IPS-18c (cell line): ENCODE measurements around the gene STAM.
A peak's percentile ranks its signal among the peaks of the same experiment; 100 is the strongest.
"Not testable (repeated sequence)": the region's sequence is repeated elsewhere in the genome, so short reads cannot be mapped to it uniquely, and the experiment has no call there.

ENCODE experiments used
- H3K4me3 ChIP-seq: 2 replicates; pipeline ENCODE4 v1.7.0; 2013; ENCODE audit warnings: low read depth, mild to moderate bottlenecking, low read length, moderate library complexity; ENCODE audit not compliant: insufficient read depth
- H3K9me3 ChIP-seq: one replicate; pipeline ENCODE4 v1.6.1; 2013; ENCODE audit warnings: mild to moderate bottlenecking, low read length, moderate library complexity; ENCODE audit not compliant: control insufficient read depth, insufficient read depth

Gene STAM

DNA sequence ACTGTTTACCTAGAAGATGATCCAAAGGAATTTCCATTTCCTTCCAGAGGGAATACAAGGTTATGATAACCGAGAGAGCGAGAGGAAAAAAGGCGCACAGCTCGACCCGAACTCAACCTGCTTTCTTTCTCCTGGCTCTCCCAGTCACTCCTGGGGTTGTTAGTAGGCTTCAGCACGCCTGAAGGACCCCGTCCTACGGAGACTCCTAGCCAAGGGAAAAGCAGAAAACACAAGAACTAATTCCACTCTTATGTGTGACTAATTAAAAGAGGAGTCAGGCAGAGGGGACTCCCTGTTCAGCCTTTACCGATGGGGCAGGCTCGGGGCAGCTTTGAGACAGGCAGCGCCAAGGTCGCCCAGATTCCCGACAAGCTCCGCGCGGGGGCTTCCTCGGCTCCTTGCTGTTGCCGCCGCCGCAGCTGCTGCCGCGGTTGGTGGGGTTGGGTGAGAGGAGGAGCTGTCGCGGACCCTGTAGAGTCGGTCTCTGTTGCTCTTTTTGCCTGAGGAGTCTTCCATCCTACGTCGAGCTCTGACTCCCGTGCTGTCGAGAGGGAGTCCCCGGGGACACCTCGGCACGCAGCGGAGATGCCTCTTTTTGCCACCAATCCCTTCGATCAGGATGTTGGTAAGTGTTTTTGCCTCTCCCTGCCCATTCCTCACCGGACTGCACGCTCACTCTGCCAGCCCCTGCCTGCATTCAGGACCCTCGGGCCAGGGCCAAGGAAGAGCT, at the start of gene STAM:
Gene STAM (plus strand): TSS at position 397 of the 730 bp plus-strand sequence. CDS start 189 bp downstream, at position 586.
- no peaks in the 10 kb centered on the region for H3K9me3 ChIP-seq
- peak within 1 kb of the TSS; percentile 79 for H3K4me3 ChIP-seq

DNA sequence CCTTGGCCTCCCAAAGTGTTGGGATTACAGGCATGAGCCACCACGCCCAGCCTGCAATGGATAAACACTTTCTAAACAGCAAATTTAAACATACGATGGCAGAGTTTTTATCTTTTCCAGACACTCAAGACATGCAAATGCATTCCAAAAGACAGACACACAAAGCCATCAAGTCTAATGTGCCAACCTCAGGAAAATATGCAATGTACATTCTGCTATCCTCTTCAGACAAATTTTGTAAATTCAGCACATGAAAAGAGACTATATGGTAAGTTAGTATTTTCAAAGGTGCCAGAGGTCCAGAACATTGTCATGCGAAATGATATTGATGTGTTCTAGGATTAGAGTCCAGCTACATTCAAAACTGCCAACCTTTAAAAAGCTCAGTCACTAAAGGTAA, 46.6 kb upstream of the STAM start:
- Histone ChIP-seq H3K9me3 (no peaks in the 10 kb centered on the region), H3K4me3 (no peak overlapping the region)

DNA sequence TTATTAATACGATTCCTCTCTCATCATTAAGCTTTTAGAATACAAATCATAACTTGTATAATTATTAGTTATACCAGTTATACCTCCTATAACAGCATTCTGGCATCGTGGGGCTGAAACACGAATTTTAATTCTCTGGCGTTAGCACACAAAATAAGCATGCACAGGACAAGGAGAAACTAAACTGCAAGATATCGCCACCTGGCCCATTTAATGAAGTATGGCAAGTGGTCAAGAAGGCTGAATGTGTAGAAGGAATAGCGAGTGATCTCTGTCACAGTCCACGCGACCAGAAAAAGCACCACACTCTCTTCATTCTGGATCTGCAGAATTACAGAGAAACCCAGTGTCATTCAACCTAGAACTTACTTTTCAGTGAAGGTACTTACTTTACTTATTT, 44.9 kb upstream of the STAM start:
- H3K9me3 ChIP-seq = no peaks in the 10 kb centered on the region
- no peak overlapping the region for H3K4me3 ChIP-seq

DNA sequence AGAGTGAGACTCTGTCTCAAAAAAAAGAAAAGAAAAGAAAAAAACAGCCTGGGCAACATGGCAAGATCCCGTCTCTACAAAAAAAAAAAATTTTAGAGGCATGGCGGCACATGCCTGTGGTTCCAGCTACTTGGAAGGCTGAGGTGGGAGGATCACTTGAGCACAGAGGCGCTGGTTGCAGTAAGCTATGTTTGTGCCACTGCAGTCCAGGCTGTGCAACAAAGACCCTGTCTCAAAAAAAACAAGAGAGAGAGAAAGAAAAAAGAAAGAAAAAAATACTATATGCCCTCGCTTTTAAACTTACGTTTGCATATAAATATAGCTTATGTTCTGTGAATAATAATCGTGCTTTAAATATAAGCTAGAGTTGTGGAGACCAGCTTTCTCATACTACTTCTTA, 38.0 kb upstream of the STAM start:
- Histone ChIP-seq H3K4me3 (no peak overlapping the region), H3K9me3 (no peaks in the 10 kb centered on the region)

DNA sequence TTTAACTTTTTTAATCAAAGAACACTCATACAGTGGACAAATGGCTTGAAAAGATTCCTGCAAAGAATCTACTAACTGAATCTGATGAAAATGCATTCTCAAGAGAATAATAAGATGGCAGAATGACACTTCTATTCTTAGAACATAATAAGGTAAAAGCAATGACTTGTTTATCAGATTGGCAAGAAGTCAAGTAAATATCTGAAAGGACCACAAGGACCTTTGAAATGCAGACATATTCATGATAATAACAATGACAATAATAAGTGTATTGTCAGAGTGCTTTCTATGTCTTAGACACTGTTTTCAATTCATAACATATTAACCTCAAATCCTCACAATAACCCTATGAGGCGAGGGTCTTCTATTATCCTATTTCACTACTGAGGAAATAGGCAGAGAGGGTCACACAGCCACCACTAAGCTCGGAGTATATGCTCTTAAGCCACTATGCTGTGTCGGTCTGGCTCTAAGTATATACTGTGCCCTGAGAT, 37.4 kb upstream of the STAM start:
- H3K4me3 ChIP-seq = no peak overlapping the region
- H3K9me3 ChIP-seq = no peaks in the 10 kb centered on the region

DNA sequence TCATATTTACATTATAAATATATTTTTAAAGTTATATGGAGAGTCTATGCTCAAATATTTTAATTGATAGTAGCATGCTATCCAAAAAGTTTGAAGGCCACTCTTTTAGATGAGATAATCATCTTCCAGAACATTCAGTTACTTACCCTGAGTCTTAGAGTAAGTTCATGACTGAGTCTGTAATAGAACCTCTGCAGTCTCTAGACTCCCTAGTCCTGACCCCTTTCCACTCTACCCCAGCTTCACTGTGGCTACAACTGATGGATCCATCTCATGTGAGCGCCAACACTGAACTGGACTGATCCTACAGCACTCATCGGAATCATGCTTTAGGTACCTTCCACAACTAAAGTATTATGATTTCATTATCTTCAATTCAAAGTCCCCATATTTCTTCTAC, 36.9 kb upstream of the STAM start:
- Histone ChIP-seq H3K9me3 (no peaks in the 10 kb centered on the region), H3K4me3 (no peak overlapping the region)

DNA sequence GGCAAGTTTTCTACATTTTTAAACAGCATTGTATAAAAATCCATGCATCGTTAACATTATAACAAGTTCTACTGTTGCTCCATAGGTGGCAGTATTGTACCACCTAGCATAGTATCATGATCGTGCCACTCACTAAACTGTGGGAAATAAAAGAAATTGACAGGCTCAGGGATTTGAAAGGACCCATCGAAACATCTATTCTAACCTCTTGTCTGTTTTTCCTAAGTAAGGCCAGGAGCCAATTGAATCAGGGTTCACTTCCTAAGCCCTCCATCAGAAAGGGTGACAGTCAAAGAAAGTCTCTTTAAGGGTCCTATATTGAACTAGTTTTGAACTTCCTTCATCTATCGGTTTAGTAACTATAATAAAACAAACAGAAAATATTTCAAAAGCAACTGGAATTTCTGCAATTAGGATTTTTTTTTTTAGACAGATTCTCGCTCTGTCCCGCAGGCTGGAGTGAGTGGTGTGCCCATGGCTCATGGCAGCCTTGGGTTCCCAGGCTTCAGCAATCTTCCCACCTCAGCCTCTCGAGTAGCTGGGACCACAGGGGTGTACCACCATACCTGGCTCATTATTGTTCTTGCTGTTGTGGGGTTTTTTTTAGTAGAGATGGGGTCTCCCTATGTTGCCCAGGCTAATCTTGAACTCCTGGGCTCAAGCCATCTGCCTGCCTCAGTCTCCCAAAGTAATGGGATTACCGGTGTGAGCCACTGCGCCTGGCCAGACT, 36.2 kb upstream of the STAM start:
- Histone ChIP-seq H3K4me3 (no peak overlapping the region), H3K9me3 (no peaks in the 10 kb centered on the region)

DNA sequence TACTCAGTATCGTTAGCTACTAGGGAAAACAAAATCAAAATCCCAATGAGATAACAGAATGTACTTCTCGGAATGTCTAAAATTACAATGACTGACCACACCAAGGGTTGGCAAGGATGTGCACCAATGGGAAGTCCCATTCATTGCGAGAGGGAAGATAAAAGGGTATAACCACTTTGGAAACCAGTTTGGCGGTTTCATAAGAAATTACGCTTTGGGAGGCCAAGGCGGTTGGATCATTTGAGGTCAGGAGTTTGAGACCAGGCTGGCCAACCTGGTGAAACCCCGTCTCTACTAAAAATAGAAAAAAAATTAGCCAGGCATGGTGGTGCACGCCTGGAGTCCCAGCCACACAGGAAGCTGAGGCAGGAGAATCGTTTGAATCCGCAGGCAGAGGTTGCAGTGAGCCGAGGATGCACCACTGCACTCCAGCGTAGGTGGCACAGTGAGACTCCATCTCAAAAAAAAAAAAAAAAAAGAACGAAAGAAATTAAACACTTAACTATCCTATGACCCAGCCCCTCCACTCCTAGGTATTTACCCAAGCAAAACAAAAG, 34.4 kb upstream of the STAM start:
- no peaks in the 10 kb centered on the region for H3K9me3 ChIP-seq
- no peak overlapping the region for H3K4me3 ChIP-seq

DNA sequence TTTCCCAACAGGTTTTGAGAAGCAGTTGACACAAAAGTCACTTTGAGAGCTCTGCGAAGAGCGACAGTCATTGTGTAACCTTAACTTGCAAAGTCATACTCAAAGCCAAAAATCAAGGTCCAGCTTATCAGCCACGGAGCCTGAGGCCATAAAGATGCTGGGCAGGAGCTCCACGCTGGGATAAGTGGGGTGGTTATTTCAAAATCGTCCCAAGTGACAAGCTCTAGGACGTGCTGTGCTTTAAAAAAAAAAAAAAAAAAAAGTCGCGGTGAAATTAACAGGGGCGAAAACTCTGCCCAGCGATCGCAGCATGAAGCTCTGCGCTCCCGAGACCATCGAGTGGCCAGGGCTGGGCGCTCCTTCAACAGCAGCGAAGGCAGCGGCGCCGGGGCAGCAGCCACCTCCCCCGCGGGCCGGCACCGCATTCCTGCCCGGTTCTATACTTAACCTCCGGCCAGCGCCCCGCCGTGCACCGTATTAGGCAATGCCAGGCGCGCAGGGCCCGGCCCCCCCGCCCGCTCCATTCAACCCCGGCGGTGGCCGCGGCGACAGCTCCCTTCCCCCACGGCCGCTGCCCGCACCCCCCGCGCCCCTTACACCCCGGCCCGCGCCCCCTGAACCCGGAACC, 27.4 kb upstream of the STAM start:
- Histone ChIP-seq H3K9me3 (no peaks in the 10 kb centered on the region), H3K4me3 (peak overlapping the region; percentile 69)

DNA sequence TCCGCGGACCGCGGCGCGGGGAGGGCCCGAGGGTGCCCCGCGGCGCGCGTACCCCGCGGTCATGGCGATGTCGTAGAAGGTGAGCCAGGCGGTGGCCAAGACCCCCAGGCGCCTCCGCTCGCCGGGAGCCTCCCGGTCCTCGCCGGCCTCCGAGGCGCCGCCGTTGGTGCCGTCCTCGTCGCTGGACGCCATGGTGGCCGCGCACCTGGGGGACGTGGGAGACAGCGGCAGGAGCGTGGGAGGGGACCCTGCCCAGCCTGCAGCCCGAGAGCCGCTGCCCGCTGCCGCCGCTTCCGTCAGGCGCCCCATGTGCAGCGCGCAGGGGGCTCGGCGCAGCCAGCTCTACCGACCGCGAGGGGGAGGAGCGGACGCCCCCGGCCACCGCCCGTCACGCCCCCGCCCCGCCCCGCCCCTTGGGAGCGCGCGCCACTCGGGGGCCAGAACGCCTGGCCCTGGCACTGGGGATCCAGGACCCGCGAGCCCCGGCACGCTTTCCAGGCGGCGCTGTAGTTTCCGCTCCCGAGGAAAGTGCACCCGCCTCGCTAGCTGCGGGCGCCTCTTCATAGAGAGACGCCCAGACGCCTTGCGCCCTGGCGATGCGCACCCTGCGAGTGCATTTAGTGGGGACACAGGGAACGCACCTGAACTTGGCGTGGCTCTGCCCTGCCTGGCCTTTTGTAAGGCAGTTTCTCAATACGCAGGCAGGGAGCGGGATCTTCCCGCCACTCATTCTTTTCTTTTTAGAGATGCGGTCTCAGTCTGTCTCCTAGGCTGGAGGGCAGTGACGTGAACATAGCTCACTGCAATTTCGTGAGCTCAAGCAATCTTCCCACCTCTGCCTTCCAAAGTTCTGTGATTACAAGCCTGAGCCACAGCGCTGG, 26.7 kb upstream of the STAM start, which contains the start of gene HACD1:
Gene HACD1 (minus strand): TSS at position 344 of the 881 bp plus-strand sequence. CDS start 35 bp downstream, at position 309.
- Histone ChIP-seq H3K9me3 (no peaks in the 10 kb centered on the region), H3K4me3 (peak within 1 kb of the TSS; percentile 69)

DNA sequence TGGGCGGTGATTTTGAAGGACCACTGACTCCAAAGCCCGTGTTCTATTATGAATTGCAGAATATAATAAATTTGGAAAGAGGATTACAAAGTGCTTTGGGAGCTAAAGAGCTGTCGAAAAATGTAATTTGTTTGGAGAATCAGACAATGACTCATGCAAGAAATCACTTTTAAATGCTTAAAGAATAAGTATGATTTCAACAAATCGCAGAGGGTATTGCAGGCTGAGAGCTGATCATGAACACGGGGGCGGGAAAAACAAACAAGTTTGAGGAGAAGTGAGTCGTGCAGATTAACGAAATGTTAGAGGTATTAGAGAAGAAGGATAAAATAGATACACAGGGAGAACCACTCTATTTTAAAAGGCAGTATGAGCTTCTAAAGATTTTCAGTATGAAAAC, 21.9 kb upstream of the STAM start:
- no peaks in the 10 kb centered on the region for H3K9me3 ChIP-seq
- H3K4me3 ChIP-seq = no peak overlapping the region

DNA sequence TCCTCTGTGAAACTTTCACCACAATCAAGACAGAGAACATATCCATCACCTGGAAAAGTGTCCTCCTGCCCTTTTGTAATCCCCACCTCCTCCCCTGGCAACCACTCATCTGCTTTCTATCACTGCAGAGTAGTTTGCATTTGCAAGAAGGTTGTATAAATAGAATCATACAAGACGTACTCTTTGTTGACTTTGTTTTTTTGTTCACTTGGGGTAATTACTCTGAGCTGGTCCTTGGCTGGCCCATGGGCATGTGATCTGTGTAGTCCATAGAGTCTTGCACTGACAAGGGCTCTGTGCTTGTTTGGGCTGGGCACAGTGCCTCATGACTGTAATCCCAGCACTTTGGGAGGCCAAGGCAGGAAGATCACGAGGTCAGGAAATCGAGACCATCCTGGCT, 19.0 kb upstream of the STAM start:
- no peaks in the 10 kb centered on the region for H3K9me3 ChIP-seq
- no peak overlapping the region for H3K4me3 ChIP-seq

DNA sequence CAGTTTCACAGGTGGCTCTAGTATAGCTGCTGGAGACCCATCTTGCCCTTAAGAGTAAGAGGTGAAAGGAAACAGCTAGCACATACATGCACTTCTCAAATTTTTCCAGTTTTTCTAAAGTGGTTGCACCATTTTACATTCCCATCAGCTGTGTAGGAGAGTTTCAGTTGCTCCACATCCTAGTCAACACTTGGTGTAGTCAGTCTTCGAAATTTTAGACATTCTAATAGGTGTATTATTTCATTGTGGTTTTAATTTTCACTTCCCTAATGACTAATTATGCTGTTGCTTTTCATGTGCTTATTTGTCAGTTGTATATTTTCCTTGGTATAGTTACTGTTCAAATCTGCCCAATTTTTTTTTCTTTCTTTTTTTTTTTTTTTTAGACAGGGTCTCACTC, 17.3 kb upstream of the STAM start:
- Histone ChIP-seq H3K4me3 (no peak overlapping the region), H3K9me3 (no peaks in the 10 kb centered on the region)

DNA sequence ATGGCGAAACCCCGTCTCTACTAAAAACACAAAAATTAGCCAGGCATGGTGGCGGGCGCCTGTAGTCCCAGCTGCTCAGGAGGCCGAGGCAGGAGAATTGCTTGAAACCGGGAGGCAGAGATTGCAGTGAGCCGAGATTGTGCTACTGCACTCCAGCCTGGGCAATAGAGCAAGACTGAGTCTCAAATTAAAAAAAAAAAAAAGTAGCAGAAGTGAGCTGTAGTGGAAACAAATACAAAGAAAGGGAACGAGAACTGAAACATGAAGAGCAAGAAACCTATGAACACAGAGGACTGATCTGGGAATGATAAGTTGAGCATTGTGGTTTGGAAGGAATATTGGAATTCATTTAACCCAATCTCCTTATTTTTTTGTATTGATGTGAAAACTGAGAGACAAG, 11.4 kb upstream of the STAM start:
- H3K4me3 ChIP-seq, H3K9me3 ChIP-seq: not testable (repeated sequence)

DNA sequence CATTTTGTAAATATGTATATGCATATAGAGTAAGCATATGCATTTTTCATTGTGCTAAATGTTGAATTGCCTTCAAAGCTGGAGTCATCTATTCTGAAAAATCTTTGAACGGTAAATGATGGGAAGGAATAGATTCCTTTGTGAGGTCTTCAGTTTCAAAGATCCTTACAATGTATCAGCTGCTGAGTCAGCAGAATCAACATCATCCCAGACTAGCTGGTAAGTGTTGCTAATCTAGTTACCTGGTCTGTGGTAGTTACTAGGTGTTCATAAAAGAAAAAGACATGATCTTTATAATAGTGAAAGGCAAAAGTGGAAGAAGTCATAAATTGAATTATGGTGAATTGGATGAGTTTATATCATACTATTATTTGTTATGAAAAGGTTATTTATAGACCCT, 10.6 kb upstream of the STAM start:
- Histone ChIP-seq H3K4me3 (no peak overlapping the region), H3K9me3 (no peaks in the 10 kb centered on the region)

DNA sequence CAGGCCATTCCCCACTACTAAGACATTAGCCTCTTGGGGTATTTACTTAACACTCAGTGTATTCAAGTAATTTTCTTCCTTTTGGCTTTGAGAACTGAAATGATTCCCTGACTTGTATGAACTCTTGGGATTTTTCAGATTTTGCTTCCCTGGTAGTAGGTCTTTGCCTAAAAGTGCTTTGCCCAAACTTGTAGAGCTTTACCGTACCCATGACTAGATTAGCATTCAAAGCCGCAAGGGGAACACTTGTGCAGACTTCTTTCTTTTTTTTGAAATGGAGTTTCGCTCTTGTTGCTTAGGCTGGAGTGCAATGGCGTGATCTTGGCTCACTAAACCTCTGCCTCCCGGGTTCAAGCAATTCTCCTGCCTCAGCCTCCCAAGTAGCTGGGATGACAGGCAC, 6.1 kb upstream of the STAM start:
- Histone ChIP-seq H3K9me3 (no peaks in the 10 kb centered on the region), H3K4me3 (no peak overlapping the region)

DNA sequence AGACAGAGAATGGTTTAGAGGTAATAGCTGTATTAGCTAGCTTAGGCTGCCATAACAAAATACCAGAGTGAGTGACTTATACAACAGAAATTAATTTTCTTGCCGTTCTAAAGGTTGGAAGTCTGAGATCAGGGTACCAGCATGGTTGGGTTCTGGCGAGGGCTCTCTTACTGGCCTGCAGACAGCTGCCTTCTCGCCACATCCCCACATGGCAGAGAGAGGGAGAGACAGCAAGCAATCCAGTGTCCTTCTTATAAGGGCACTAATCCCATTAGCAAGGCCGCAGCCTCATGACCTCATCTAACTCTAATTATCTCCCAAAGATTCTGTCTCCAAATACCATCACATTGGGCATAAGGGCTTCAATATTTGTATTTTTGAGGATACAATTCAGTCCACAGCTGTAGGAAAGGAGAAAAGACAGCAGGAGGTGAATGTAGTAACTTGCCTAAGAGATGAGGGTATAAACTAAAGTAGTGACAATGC, 3.6 kb upstream of the STAM start:
- no peak overlapping the region for H3K4me3 ChIP-seq
- no peaks in the 10 kb centered on the region for H3K9me3 ChIP-seq
